ENCODE measurements around the gene TMEM108.

Gene TMEM108

DNA sequence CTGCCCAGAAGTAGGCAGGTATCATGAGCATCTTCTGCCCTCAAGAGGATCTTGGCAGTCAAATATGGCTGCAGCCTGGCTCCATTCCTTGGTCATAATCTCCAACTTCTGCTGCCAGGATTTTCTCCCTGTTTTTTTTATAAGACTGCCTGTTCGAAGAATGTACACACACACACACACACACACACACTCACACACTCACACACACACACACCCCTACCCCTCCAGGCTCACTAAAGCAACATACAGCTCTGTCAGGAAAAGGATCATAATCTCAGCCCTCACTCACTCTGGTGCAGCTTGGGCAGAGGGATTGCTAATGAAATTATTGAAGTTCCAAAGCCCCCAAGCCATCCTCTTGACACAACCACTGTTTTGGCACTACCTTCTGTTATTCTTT lies 232.4 kb downstream of the TMEM108 start:
- Mint-ChIP-seq H3K4me1 (ENCODE audit: low read depth) (no peaks in the 10 kb centered on the region), H3K9me3 (no peaks in the 10 kb centered on the region), H3K4me3 (no peak overlapping the region), H3K36me3 (ENCODE audit: low read depth) (no peaks in the 10 kb centered on the region), H3K27me3 (ENCODE audit: low read depth) (peaks cover 5% of the 10 kb centered on the region), H3K27ac (no peak overlapping the region)

DNA sequence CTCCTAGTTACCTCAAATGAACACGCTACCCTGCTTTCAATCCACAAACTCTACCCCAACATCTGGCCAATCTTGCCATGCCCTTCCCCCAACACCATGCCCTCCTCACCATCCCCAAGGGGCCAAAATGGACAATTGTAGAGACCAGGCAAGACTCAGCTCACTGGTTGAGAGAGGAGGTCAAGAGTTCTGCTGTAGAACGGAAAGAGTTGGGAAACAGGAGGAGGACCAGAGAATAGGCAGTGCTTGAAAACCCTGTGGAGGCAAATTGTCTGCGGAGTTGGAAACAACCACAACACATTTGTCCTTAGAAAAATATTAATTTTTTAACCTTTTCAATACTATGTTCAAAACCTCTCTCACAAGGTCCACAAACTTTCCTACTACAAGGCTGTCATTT lies 232.9 kb downstream of the TMEM108 start:
- H3K27me3 Mint-ChIP-seq (ENCODE audit: low read depth), result peaks cover 4% of the 10 kb centered on the region
- no peak overlapping the region for H3K4me3 Mint-ChIP-seq
- H3K9me3 Mint-ChIP-seq, result no peaks in the 10 kb centered on the region
- H3K27ac Mint-ChIP-seq, result no peak overlapping the region
- no peaks in the 10 kb centered on the region for H3K36me3 Mint-ChIP-seq (ENCODE audit: low read depth)
- no peaks in the 10 kb centered on the region for H3K4me1 Mint-ChIP-seq (ENCODE audit: low read depth)

DNA sequence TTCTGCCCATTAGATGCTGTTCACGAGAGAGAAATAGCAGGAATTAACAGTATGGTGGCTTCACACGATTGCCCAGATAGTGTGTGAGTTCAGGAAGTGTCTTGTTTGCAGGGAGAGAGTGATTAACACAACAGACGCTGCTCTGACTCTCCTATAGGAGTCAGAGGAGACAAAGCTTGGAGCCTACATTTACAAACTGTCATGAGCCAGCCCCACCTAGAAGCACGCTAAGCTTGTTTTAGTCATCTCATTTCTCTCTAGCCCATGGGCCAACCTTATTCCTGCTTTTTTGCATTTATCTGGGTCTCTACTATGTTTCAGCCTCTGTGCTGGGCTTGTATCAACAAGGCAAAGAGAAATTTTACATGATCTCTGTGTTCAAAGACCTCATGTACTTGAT lies 233.3 kb downstream of the TMEM108 start:
- Mint-ChIP-seq H3K27me3 (ENCODE audit: low read depth) (no peaks in the 10 kb centered on the region), H3K36me3 (ENCODE audit: low read depth) (no peaks in the 10 kb centered on the region), H3K27ac (no peak overlapping the region), H3K9me3 (no peaks in the 10 kb centered on the region), H3K4me3 (no peak overlapping the region), H3K4me1 (ENCODE audit: low read depth) (no peaks in the 10 kb centered on the region)

DNA sequence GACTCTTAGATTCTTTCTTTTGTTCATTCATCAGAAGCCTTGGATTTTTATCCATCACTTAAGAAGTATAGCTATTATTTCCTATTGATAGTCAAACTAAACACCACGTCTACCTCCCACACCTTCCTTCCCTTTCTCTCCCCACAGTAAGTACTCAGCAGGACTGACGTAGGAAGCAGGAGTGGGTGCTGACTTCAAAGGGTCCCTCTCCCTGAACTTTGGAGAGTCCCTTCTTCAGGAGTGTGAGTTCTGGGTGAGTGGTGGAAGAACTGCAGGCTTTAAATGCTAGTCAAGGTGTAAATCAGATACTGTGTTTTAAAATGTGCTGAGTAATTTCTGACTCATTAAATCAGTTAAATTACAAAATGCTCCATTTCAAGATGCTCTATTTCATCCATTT lies 235.2 kb downstream of the TMEM108 start:
- Mint-ChIP-seq H3K4me3 (no peak overlapping the region), H3K9me3 (no peaks in the 10 kb centered on the region), H3K36me3 (ENCODE audit: low read depth) (no peaks in the 10 kb centered on the region), H3K27ac (no peak overlapping the region), H3K4me1 (ENCODE audit: low read depth) (no peaks in the 10 kb centered on the region), H3K27me3 (ENCODE audit: low read depth) (no peaks in the 10 kb centered on the region)

DNA sequence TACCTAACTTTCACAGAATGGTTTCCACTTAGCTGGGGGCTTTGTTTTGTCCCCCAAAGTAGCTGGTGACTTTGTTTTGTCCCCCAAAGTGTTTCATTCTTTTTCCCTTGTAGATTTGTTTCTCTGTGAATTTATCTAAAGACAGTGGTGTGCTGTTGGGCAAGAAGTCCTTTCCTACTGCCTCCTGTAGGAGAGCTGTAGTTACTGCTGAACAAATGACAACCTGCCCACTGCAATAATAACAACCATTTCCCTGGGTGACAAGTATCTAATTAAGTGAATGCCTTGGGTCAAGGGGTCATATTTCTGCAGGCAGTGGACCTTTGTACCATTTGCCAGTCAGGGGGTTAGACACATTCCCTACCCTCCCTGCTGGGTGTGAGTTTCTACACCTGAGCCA lies 236.3 kb downstream of the TMEM108 start:
- Mint-ChIP-seq H3K36me3 (ENCODE audit: low read depth) (no peaks in the 10 kb centered on the region), H3K4me3 (no peak overlapping the region), H3K27me3 (ENCODE audit: low read depth) (no peaks in the 10 kb centered on the region), H3K9me3 (no peaks in the 10 kb centered on the region), H3K4me1 (ENCODE audit: low read depth) (no peaks in the 10 kb centered on the region), H3K27ac (no peak overlapping the region)

DNA sequence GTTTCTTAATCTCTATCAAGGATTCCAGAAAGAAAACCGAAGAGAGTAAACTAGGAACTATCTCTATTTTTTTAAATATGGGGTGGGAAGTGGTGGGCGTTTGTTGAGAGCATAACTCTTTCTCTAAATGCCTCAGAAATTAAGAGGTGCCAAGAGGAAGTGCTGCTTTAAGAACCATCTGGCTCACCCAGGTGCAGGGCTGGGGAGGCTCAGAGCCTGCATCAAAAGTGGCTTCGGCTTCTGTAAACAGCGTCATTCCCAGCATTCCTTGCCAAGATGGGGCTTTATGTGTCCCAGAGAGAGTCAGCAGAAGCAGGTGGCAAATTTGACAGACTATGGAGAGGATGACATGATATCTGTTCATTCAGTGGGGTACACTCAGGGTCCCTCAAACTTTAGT lies 238.4 kb downstream of the TMEM108 start:
- Mint-ChIP-seq H3K4me3 (no peak overlapping the region), H3K27ac (no peak overlapping the region), H3K4me1 (ENCODE audit: low read depth) (no peaks in the 10 kb centered on the region), H3K27me3 (ENCODE audit: low read depth) (no peaks in the 10 kb centered on the region), H3K36me3 (ENCODE audit: low read depth) (no peaks in the 10 kb centered on the region), H3K9me3 (no peaks in the 10 kb centered on the region)

DNA sequence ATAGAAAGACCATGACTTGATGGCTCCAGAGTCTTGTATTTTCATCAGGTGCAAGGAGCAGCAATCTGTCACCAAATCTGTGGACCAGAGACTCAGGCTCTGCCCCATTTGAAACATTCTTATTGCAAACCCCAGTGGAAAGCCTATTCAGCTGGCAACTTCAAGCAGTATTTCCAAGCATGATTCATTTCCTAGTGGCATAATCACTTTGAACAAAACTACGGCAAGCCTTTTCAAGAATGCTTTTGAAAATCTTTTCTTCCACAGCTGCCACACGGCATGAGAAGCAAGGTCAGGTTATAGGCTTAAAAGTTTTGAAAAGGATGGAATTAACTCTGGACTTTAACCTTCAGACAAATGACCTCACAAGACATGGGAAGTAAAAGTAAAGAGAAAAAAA lies 239.6 kb downstream of the TMEM108 start:
- no peaks in the 10 kb centered on the region for H3K9me3 Mint-ChIP-seq
- H3K4me3 Mint-ChIP-seq, result no peak overlapping the region
- H3K27ac Mint-ChIP-seq, result no peak overlapping the region
- H3K27me3 Mint-ChIP-seq (ENCODE audit: low read depth), result no peaks in the 10 kb centered on the region
- H3K4me1 Mint-ChIP-seq (ENCODE audit: low read depth), result no peaks in the 10 kb centered on the region
- H3K36me3 Mint-ChIP-seq (ENCODE audit: low read depth), result no peaks in the 10 kb centered on the region

DNA sequence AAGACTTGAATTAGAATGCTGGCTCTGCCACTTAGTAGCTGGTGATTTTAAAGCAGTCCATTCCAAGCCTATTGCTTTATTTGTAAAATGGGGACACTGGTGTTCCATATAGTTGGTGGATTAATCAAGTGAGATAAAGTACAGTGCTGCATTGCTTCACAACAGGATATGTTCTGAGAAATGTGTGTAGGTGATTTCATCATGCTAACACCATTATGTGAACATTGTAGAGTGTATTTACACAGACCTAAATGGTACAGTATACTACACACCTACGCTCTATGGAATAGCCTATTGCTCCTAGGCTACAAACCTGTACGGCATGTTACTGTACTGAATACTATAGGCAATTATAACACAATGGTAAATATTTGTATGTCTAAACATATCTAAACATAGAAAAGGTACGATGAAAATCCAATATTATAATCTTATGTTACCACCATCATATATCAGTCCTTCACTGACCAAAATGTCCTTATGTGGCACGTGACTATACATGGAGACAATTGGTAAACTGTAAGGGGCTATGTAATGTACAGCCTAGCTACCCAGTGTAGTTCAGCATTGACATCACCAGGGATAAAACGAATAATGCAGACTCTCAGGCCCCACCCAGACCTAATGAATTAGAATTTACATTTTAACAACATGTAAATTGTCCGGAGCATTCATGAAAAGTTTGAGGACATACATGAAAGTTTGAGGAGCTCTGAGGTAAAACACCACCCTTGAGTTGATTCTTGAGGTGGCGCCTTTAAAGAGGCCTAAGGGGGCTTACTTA lies 240.3 kb downstream of the TMEM108 start:
- Mint-ChIP-seq H3K4me3 (no peak overlapping the region), H3K27me3 (ENCODE audit: low read depth) (no peaks in the 10 kb centered on the region), H3K9me3 (no peaks in the 10 kb centered on the region), H3K27ac (no peak overlapping the region), H3K4me1 (ENCODE audit: low read depth) (no peaks in the 10 kb centered on the region), H3K36me3 (ENCODE audit: low read depth) (no peaks in the 10 kb centered on the region)

DNA sequence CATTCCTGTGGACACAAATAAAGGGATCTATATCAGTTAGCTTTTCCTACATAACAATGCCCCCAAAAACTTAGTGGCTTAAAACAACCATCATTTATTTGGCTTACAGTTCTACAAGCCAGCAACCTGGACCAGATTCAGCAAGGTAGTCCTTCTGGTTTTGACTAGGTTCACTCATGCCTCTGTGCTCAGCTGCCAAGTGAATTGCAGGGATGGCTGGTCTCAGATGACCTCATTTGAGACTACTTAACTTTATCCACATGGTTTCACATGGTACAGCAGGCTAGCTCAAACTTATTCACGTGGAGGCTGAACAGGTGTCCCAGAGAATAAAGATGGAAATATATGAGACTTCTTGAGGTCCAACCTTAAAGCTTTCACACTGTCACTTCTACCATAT lies 242.4 kb downstream of the TMEM108 start:
- Mint-ChIP-seq H3K27me3 (ENCODE audit: low read depth) (peaks cover 5% of the 10 kb centered on the region), H3K4me3 (no peak overlapping the region), H3K4me1 (ENCODE audit: low read depth) (no peaks in the 10 kb centered on the region), H3K36me3 (ENCODE audit: low read depth) (no peaks in the 10 kb centered on the region), H3K27ac (no peak overlapping the region), H3K9me3 (no peaks in the 10 kb centered on the region)

DNA sequence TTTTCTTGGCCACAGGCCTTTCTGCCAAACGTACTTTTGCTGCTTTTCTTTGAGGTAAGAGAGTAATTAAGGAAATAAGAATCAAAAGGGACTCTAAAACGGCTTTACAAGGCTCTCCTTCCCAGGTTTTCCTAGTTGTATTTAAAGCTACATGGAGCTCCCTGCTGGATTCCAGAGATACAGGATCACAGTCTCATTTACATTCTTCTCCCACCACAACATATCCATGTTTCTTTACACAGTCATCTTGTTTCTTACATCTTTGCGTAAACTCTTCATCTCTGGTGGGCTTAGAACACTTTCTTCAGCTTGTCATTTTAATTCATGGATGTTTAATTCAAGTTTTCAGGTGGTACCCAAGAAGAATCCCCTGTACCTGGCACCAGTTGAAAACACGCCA lies 244.0 kb downstream of the TMEM108 start:
- Mint-ChIP-seq H3K4me1 (ENCODE audit: low read depth) (no peaks in the 10 kb centered on the region), H3K27ac (no peak overlapping the region), H3K36me3 (ENCODE audit: low read depth) (no peaks in the 10 kb centered on the region), H3K4me3 (no peak overlapping the region), H3K9me3 (no peaks in the 10 kb centered on the region), H3K27me3 (ENCODE audit: low read depth) (peaks cover 5% of the 10 kb centered on the region)

DNA sequence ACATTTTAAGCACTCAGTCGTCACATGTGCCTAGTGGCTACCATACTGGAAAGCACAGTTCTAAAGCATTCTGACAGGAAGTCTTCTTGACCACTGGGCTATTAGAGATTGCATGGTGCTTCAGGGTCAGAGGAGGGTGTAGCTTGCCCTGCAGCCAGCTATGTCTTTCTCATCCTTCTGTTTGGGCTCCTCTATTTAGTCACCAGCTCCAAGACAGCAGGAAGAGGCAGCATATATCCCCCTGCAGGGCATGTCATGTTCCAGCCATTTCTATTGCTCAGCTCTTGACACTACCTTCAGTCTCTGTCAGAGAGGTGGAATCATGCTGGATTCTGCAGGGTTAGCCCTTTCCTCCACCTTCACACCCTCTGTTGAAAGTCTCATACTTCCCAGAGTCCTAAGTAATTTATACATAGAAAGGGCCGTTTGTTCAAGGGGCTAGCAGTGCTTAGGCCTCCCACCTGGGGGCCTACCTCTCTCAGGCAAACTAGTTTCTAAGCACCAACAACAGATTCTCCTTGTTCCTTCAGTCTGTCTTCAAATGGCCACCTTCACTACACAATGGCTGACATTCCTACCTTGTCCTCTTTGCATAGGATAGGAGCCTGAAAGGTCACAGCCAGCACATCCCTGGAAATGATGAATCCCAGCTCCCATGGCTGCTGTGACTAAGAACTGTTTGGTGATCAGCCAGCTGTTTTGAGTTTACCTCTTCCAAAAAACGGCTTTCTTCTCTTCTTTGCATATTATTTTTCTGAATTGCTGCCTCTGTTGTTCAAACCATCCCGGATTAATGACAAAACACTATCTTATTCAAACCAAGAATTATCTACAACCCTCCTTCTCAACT lies 246.0 kb downstream of the TMEM108 start:
- H3K27ac Mint-ChIP-seq, result no peak overlapping the region
- H3K4me3 Mint-ChIP-seq, result no peak overlapping the region
- H3K4me1 Mint-ChIP-seq (ENCODE audit: low read depth), result no peaks in the 10 kb centered on the region
- no peaks in the 10 kb centered on the region for H3K36me3 Mint-ChIP-seq (ENCODE audit: low read depth)
- no peaks in the 10 kb centered on the region for H3K9me3 Mint-ChIP-seq
- H3K27me3 Mint-ChIP-seq (ENCODE audit: low read depth), result peaks cover 9% of the 10 kb centered on the region

DNA sequence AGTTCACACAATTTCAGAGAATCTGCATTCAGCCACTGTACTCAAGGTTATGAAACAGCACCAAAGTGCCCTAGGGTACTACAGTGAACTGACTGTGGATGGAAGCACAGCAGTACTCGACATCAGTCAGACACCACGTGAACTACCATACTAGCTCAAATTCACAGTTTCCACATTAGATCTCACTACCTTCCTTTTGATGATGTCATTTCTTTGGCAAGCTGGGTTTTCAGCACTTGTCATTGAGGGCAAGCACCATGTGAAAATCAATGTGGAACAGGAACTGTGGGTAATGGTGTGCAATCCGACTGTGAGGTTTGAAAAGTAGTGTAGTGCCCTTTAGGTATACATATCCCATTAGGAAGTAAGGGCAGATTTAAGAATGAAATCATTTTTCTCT lies 251.1 kb downstream of the TMEM108 start:
- Mint-ChIP-seq H3K36me3 (ENCODE audit: low read depth) (no peaks in the 10 kb centered on the region), H3K27me3 (ENCODE audit: low read depth) (peaks cover 9% of the 10 kb centered on the region), H3K9me3 (no peaks in the 10 kb centered on the region), H3K27ac (no peak overlapping the region), H3K4me3 (no peak overlapping the region), H3K4me1 (ENCODE audit: low read depth) (no peaks in the 10 kb centered on the region)

DNA sequence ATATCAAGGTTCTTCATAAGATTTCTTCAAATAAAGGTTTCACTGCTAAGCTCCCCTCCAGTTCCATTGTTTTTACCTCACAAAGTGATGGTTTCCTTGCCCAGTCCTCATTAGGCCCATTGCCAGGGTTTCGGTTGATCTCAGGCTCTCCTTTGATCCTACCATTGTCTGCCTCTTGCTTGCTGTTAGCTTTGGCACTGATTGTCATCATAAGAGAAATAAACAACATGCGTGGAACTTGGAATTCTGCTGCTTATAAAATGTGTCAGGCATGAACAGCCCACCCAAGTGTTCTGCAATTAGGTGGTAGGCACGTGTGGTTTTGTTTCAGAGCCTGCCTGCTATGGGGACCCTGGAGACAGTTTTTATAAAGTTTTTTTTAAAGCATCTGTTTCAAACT lies 254.1 kb downstream of the TMEM108 start:
- H3K4me1 Mint-ChIP-seq (ENCODE audit: low read depth), result no peaks in the 10 kb centered on the region

DNA sequence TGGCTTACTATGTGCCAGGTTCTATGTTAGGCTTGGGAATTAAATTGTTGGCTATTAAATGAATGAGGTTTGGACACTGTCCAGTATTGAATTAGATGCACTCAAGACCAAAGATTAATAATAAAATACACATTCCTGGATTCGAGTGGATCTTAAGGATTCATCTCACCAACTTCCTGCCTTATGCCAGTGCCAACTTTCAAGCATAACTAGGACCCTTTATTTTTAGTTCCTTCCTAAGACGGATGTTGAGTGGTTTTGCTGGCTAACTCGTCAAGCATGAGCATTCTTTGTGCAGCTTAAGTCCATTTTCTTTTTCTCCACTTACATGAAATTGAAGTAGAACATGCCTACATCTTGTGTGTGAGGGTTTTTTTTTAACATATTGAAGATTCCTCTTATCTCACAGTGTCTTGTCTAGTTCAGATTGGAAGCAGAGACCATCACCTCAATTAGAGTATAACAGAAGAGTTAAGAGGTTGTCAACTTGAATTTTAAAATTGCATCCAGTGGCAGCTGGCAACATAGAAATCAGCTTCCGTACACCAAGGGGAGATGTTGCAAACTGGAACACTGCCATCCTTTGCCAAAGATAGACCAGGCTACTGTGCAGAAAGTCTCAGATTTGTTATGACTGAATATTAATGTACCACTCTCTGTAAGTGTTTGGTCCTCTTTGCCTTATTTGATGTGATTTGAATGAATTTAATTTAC lies 255.4 kb downstream of the TMEM108 start:
- Mint-ChIP-seq H3K4me3 (no peak overlapping the region), H3K4me1 (ENCODE audit: low read depth) (no peaks in the 10 kb centered on the region), H3K36me3 (ENCODE audit: low read depth) (no peaks in the 10 kb centered on the region), H3K9me3 (no peaks in the 10 kb centered on the region), H3K27ac (no peak overlapping the region), H3K27me3 (ENCODE audit: low read depth) (no peaks in the 10 kb centered on the region)

More for the DNA sequence above, 254.1 kb downstream of the TMEM108 start:
- H3K27me3 Mint-ChIP-seq (ENCODE audit: low read depth), result peaks cover 4% of the 10 kb centered on the region
- no peaks in the 10 kb centered on the region for H3K9me3 Mint-ChIP-seq
- H3K4me3 Mint-ChIP-seq, result no peak overlapping the region
- no peaks in the 10 kb centered on the region for H3K36me3 Mint-ChIP-seq (ENCODE audit: low read depth)
- no peak overlapping the region for H3K27ac Mint-ChIP-seq

DNA sequence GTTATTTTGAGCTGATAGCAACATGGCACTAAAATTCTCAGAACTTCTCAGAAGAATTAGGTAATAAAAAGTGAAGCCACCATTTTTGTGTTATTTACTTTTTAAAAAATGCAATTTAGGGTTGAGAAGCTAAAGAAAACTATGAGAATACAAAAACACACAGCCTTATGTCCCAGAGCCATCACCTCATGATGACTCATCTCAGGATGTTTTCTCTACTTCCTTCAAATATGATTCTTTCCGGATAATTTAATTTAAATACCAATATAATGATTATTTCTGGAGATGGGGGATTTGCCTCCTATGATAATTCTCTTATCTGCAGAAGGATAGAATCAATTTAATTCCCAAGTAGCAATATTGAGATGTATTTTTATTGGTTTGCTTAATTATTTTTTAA lies 256.1 kb downstream of the TMEM108 start:
- Mint-ChIP-seq H3K4me3 (no peak overlapping the region), H3K4me1 (ENCODE audit: low read depth) (no peaks in the 10 kb centered on the region)

More for the DNA sequence above, 256.1 kb downstream of the TMEM108 start:
- Mint-ChIP-seq H3K9me3 (no peaks in the 10 kb centered on the region), H3K27me3 (ENCODE audit: low read depth) (no peaks in the 10 kb centered on the region), H3K36me3 (ENCODE audit: low read depth) (no peaks in the 10 kb centered on the region), H3K27ac (no peak overlapping the region)
